Lower lobe of right lung (tissue), 2 donors: Measurements from ENCODE around the gene CASKIN1. TPM values are rescaled to one million over a fixed set of nuclear protein-coding genes. Genes with fewer than 3 reads are reported as not detected.

Experiments
- ATAC-seq, 2 donors: fragments of 200-7000 bp; cut with Tn5 transposase; one replicate each; pipeline ENCODE4 v1.9.1; 2020 to 2022; ENCODE audit warnings: mild to moderate bottlenecking in 2 of 2, moderate library complexity in 2 of 2
- DNase-seq: peaks from one replicate; pipeline ENCODE4 v3.0.0-alpha.2; 2020
- H3K27ac ChIP-seq: fragments of 200-600 bp; one replicate; pipeline ENCODE4 v1.8.0; 2022
- H3K27me3 ChIP-seq: fragments of 200-600 bp; one replicate; pipeline ENCODE4 v1.8.0; 2022; ENCODE audit warnings: low read depth
- H3K36me3 ChIP-seq: fragments of 200-600 bp; one replicate; pipeline ENCODE4 v1.8.0; 2022; ENCODE audit warnings: mild to moderate bottlenecking
- H3K4me1 ChIP-seq: fragments of 200-600 bp; one replicate; pipeline ENCODE4 v1.8.0; 2022
- H3K4me3 ChIP-seq: fragments of 200-600 bp; one replicate; pipeline ENCODE4 v1.8.0; 2022; ENCODE audit warnings: mild to moderate bottlenecking
- H3K9me3 ChIP-seq: fragments of 200-600 bp; one replicate; pipeline ENCODE4 v1.8.0; 2022
- intact Hi-C: fragments of 100-400 bp; cut with DNase I; formaldehyde crosslinking; loops from one replicate; pipeline ENCODE4 v1.11.0; 2022
- total RNA-seq: library from RNA; stranded (reverse); fragmentation: NEBNext Ultra II Directional; extraction: Animal tissue kit (Norgen Biotek cat#: 25700); gene quantifications from one replicate; pipeline ENCODE4 v1.2.1, GENCODE V29; 2021
- TF ChIP-seq, protein P1 (sequence below): fragments of 200-600 bp; IDR thresholded peaks from one replicate; pipeline ENCODE4 v1.8.0; 2022; ENCODE audit warnings: antibody characterized with exemption, mild to moderate bottlenecking
- donor health status: DM: no; HTN: yes; CAD: no; lungs with severe emphysema.

Gene CASKIN1
- total RNA-seq, 1 donor from 2014 or later: 0.09 TPM

DNA sequence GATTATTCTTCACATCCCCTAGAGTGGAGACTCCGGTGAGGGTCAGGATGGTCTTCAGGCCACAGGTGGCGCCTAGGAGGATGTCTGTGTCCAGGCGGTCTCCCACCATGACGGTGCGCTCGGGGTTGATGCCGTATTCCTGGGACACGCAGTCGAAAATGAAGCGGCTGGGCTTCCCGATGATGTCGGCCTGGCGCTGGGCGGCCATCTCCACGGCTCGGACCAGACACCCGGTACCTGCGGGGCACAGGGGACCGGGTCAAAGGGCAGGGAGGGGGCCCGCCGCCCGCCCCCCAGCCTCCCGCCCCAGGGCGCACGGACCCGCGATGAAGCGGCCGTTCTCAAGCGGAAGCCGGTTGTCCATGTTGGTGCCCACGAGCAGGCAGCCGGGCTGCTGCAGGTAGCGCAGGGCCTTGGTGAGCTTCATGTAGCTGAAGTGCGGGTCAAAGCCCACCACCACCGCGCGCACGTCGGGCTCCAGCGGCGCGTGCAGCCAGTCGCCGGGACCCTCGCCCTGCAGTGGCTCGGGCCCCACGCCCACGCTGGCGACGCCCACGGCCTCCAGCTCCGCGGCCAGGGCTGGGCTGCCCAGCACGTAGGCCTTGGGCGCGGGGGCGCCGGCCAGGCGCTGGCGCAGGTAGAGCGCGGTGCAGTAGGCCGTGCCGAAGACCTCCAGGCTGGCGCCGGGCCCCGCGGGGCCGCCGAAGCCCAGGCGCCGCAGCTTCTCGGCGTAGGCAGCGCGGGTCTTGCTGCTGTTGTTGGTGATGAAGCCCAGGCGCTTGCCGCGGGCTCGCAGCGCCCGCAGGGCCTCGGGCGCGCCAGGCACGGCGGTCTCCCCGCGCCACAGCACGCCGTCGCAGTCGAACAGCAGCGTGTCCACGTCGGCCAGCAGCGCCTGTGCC is 17.7 kb upstream of the CASKIN1 start:
- no peaks in the 10 kb centered on the region for H3K27me3 ChIP-seq
- peak overlapping the region; percentile 91 for H3K27ac ChIP-seq
- H3K9me3 ChIP-seq: no peaks in the 10 kb centered on the region
- ATAC-seq (no peak), DNase-seq (no peak)
- H3K4me1 ChIP-seq: peaks cover 24% of the 10 kb centered on the region
- intact Hi-C loops: no loop called here
- TF ChIP-seq, protein P1, sequence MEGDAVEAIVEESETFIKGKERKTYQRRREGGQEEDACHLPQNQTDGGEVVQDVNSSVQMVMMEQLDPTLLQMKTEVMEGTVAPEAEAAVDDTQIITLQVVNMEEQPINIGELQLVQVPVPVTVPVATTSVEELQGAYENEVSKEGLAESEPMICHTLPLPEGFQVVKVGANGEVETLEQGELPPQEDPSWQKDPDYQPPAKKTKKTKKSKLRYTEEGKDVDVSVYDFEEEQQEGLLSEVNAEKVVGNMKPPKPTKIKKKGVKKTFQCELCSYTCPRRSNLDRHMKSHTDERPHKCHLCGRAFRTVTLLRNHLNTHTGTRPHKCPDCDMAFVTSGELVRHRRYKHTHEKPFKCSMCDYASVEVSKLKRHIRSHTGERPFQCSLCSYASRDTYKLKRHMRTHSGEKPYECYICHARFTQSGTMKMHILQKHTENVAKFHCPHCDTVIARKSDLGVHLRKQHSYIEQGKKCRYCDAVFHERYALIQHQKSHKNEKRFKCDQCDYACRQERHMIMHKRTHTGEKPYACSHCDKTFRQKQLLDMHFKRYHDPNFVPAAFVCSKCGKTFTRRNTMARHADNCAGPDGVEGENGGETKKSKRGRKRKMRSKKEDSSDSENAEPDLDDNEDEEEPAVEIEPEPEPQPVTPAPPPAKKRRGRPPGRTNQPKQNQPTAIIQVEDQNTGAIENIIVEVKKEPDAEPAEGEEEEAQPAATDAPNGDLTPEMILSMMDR: no peak
- peak overlapping the region; percentile 83 for H3K4me3 ChIP-seq
- H3K36me3 ChIP-seq: peaks cover 16% of the 10 kb centered on the region

DNA sequence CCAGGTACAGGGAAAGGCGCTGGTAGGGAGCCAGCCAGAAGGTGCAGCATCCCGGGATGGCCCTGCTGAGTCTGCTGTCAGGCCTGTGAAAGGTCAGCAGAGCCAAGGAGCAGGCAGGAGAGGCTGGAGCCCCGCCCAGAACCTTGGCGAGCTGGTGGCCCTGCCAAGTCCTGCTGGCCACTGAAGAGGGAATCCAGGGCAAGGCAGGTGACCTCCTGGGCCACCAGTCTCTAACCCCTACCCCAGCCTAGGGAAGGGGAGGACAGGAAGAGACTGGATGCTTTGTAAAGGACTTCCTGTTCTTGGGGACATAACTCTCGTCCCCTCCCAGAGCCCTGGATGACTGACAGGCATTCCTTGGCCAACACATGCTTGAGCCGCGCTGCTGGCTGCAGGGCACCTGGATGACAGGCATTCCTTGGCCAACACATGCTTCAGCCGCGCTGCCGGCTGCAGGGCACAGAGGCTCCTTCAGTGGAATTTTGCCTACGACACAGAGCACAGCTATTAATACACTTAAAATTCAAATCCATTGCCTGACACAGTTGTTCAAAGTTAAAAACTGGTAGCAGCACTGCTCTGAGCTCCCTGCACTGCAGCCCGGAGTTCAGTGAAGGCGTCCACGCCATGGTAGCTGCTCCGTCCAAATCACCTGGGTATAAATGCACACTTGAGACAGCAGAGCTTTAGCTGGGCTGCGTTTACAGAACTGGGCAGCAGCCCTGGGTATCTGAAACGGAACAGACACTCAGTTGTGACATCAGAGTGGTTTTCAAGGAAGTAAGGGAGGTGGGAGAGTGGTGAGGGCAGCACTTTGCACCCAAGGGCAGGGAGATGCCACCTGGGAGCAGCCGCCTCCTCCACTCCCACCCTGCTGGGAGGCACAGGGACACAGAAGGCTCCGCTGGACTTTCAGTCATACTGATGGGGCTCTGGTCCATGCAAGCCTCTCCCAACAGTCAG is 16.2 kb upstream of the CASKIN1 start:
- peaks cover 30% of the 10 kb centered on the region for H3K36me3 ChIP-seq
- H3K4me3 ChIP-seq: peak overlapping the region; percentile 83
- H3K27ac ChIP-seq: peak overlapping the region; percentile 67
- TF ChIP-seq, protein P1: no peak
- H3K4me1 ChIP-seq: peaks cover 24% of the 10 kb centered on the region
- ATAC-seq (peak; percentile 5 to 24), DNase-seq (peak; percentile 81)
- H3K9me3 ChIP-seq: no peaks in the 10 kb centered on the region
- intact Hi-C loops: no loop called here
- H3K27me3 ChIP-seq: no peaks in the 10 kb centered on the region

DNA sequence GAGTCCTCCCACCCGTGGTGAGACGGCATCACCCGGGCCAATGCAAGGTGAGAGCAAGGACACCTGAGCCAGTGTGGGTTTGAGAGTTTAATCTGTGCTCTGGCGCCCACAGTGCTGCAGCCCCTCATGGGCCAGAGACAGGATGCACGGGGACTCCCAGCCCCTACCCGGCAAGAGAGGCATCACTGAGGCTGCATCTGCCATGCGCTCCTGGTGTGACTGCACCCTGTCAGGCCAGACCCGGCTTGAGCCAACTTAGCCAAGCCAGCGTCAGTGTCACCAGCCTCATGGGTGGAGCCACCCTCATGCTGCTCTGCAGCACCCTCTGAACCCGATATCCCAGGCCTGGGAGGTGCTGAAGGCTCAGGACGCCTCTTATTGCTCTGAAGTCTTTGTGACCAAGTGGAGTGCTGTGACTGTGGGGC is 15.5 kb upstream of the CASKIN1 start:
- peak overlapping the region; percentile 67 for H3K27ac ChIP-seq
- intact Hi-C loops: no loop called here
- H3K9me3 ChIP-seq: no peaks in the 10 kb centered on the region
- H3K27me3 ChIP-seq: no peaks in the 10 kb centered on the region
- peaks cover 28% of the 10 kb centered on the region for H3K4me1 ChIP-seq
- no peak overlapping the region for H3K4me3 ChIP-seq
- DNase-seq (peak; percentile 45), ATAC-seq (no peak)
- TF ChIP-seq, protein P1: no peak
- peaks cover 37% of the 10 kb centered on the region for H3K36me3 ChIP-seq

DNA sequence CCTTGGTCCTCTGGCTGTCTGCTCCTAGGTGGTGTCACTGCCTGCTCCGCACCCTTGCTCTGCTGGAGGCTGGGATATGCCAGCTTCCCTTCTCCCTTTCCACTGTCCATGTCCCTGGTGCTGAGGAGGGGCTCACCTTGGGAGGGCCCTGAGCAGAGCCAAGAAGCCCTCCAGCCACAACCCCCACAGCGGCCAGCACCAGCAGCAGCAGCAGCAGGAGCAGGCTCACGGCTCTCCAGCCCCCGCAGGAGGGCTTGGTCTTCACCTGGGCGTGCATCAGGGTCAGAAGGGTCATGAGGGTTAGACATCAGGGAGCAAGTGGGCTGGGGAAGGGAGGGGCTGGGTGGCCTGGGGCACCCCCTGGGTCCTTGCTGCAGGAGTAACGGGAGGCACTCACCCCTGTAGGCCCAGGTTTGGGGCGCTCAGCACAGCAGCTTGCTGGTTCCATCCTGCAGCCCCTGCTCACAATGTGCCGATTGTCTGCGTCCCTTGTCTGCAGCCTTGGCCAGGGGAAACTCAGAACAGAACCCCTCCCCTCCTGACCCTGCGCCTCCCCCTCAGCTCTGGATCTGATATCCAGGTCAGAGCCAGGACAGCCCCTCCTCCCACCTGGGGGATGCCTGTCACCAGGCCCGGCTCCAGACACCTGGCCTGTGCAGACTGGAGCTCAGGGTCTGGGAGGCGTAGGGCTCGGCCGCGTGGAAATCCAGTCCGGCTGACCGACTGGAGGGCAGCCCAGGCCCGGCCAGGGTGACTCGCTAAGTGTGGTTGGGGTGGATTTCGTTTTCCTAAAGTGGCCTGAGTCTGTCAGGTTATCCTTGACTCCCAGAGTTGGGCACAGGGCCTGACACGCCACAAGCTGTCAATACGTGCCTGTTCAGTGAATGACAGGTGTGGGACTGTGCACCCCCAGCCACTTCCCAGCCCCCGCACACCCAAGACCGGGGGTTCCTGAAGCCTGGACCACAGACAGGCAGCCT is 14.3 kb upstream of the CASKIN1 start, which contains the start of gene BRICD5:
TSS of gene BRICD5 (minus strand) at position 478 of the 980 bp plus-strand sequence. CDS start at position 448, 30 bp downstream.
- no peak for ATAC-seq
- TF ChIP-seq, protein P1: no peak

More for the DNA sequence above, 14.3 kb upstream of the CASKIN1 start, which contains the start of gene BRICD5:
- no peaks in the 10 kb centered on the region for H3K9me3 ChIP-seq
- peaks cover 40% of the 10 kb centered on the region for H3K36me3 ChIP-seq
- no peak within 1 kb of the TSS for H3K27ac ChIP-seq
- intact Hi-C loops: no loop called here
- no peaks in the 10 kb centered on the region for H3K27me3 ChIP-seq
- DNase-seq: peak; percentile 43
- no peak within 1 kb of the TSS for H3K4me3 ChIP-seq
- H3K4me1 ChIP-seq: peaks cover 40% of the 10 kb centered on the region
